SK-N-SH treated with all-trans-retinoic acid at 6 μM for 48 hours (cell line): Measurements from ENCODE around the gene ZNF202.

ENCODE experiments used
- ARNTL ChIP-seq: fragments of 450-650 bp; formaldehyde crosslinking; IDR thresholded peaks from 2 replicates; pipeline ENCODE4 v1.5.0; 2020; ENCODE audit warnings: low read depth, mild to moderate bottlenecking, moderate library complexity, borderline replicate concordance
- OSR1 ChIP-seq: fragments of 250-450 bp; sonication (Bioruptor Pico); IDR thresholded peaks from 2 replicates; pipeline ENCODE4 v1.8.0; 2022; ENCODE audit warnings: moderate library complexity, mild to moderate bottlenecking, inconsistent platforms
- PATZ1 ChIP-seq: fragments of 250-450 bp; sonication (Bioruptor Pico); IDR thresholded peaks from 2 replicates; pipeline ENCODE4 v1.8.0; 2020; ENCODE audit warnings: mild to moderate bottlenecking, moderate library complexity, borderline replicate concordance
- TCF4 ChIP-seq: fragments of 250-450 bp; sonication (Bioruptor Pico); IDR thresholded peaks from 2 replicates; pipeline ENCODE4 v1.8.0; 2021; ENCODE audit warnings: mild to moderate bottlenecking, moderate library complexity, borderline replicate concordance
- ZFP3 ChIP-seq: fragments of 250-450 bp; sonication (Bioruptor Pico); IDR thresholded peaks from 2 replicates; pipeline ENCODE4 v1.5.0; 2020; ENCODE audit warnings: mild to moderate bottlenecking, moderate library complexity
- ZNF565 ChIP-seq: fragments of 450-650 bp; formaldehyde crosslinking; conservative IDR thresholded peaks from 2 replicates; pipeline ENCODE4 v1.5.0; 2020; ENCODE audit warnings: low read depth, mild to moderate bottlenecking, moderate library complexity
- ZNF70 ChIP-seq: fragments of 450-650 bp; formaldehyde crosslinking; IDR thresholded peaks from 2 replicates; pipeline ENCODE4 v1.5.0; 2020; ENCODE audit warnings: mild to moderate bottlenecking, moderate library complexity
- ZNF8 ChIP-seq: fragments of 450-650 bp; formaldehyde crosslinking; IDR thresholded peaks from 2 replicates; pipeline ENCODE4 v1.5.0; 2020; ENCODE audit warnings: mild to moderate bottlenecking, moderate library complexity

DNA sequence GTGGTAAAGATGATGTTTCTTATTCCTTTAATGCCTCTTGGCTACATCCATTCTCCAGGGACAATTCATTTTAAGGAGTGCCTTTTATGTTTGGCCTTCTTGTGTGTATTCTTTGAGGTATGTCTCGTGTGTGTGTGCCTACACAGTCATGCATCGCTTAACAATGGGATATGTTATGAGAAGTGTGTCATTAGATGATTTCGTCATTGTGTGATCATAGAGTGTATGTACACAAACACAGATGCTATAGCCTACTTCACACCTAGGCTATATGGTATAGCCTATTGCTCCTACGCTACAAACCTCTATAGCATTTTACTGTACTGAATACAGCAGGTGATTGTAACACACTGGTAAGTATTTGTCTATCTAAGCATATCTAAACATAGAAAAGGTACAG, 23.0 kb downstream of the ZNF202 start:
- no peak for TF ChIP-seq TCF4 (CRISPR knock-in tag)
- TF ChIP-seq ZFP3 (CRISPR knock-in tag): no peak
- TF ChIP-seq PATZ1 (CRISPR knock-in tag): no peak
- TF ChIP-seq ZNF70: no peak
- no peak for TF ChIP-seq OSR1 (CRISPR knock-in tag)
- no peak for TF ChIP-seq ZNF8 (CRISPR knock-in tag)
- no peak for TF ChIP-seq ARNTL (CRISPR knock-in tag)
- TF ChIP-seq ZNF565 (CRISPR knock-in tag): no peak
